Transverse colon (tissue), 4 donors: ENCODE data around the gene PLAAT4. TPM values are rescaled to one million over a fixed set of nuclear protein-coding genes. Genes with fewer than 3 reads are reported as not detected.
A peak's percentile ranks its signal among the peaks of the same experiment; 100 is the strongest.

Experiments used
- DNase-seq: peaks from one replicate; pipeline ENCODE4 v3.0.0-alpha.2; 2019
- H3K27ac ChIP-seq, 4 donors: fragments of 200-600 bp; sonication (generic); 2 replicates each; pipeline ENCODE4 v1.5.1; 2016 to 2018; ENCODE audit warnings: inconsistent platforms in 4 of 4
- H3K27me3 ChIP-seq: fragments of 200-600 bp; sonication (generic); 2 replicates; pipeline ENCODE4 v1.5.1; 2017; ENCODE audit warnings: inconsistent platforms
- H3K36me3 ChIP-seq, 4 donors: fragments of 200-600 bp; sonication (generic); 2 replicates each; pipeline ENCODE4 v1.5.1; 2017 to 2019; ENCODE audit warnings: inconsistent platforms in 4 of 4
- H3K4me1 ChIP-seq, 4 donors: fragments of 200-600 bp; sonication (generic); 2 replicates each; pipeline ENCODE4 v1.5.1; 2017 to 2020; ENCODE audit warnings: inconsistent platforms in 4 of 4
- H3K4me3 ChIP-seq, 4 donors: fragments of 200-600 bp; sonication (generic); 1 replicate in 1 of 4; 2 replicates in 3 of 4; pipeline versions ENCODE4 v1.5.1 to v1.6.1; 2017 to 2019; ENCODE audit warnings: inconsistent platforms in 4 of 4
- H3K9me3 ChIP-seq, 2 donors: fragments of 200-600 bp; sonication (generic); 2 replicates each; pipeline ENCODE4 v1.5.1; 2017 to 2019; ENCODE audit warnings: inconsistent platforms in 2 of 2
- EP300 ChIP-seq: sonication (generic); formaldehyde crosslinking; IDR thresholded peaks from one replicate; pipeline ENCODE4 v1.6.1; 2017; ENCODE audit warnings: antibody characterized with exemption, low read depth
- POLR2A ChIP-seq: fragments of 450-650 bp; IDR thresholded peaks from one replicate; pipeline ENCODE4 v1.6.1; 2016; ENCODE audit warnings: antibody characterized with exemption, mild to moderate bottlenecking, moderate library complexity
- POLR2AphosphoS5 ChIP-seq, 3 donors: sonication (generic); formaldehyde crosslinking; IDR thresholded peaks; one replicate each; pipeline ENCODE4 v1.6.1; 2016; ENCODE audit warnings: antibody characterized with exemption in 3 of 3
- WGBS, 2 donors: methylation state at CpG; one replicate each; pipeline ENCODE4 v1.1.5; 2018; ENCODE audit warnings: low coverage in 1 of 2; 5-methylcytosine and 5-hydroxymethylcytosine counted together
- in situ Hi-C, 4 donors: fragments of 200-750 bp; cut with MboI; loops; one replicate each; pipeline versions ENCODE4 v1.15.0 to v1.15.1; 2017; ENCODE audit warnings: low sequenced_read_pairs in 3 of 4, low pct_ligation_motif_present in 1 of 4, low pct_unique_long_range_greater_than_20kb in 1 of 4
- intact Hi-C: fragments of 100-400 bp; cut with DNase I; formaldehyde crosslinking; loops from one replicate; pipeline ENCODE4 v1.15.1; 2023; ENCODE audit warnings: low total_unique reads
- total RNA-seq, 4 donors: library from RNA; depleted of rRNA; stranded (reverse); fragments of >200 nt; gene quantifications; one replicate each; pipeline ENCODE4 v1.1.0, GENCODE V29; 2016
- TF ChIP-seq, protein P1 (sequence below), 5 experiments: fragments of 200-600 bp in 3 of 5; fragments of 450-650 bp in 2 of 5; sonication (generic) in 3 of 5; IDR thresholded peaks; 1 replicate in 2 of 5; 2 replicates in 3 of 5; pipeline ENCODE4 v1.5.1; 2016 to 2017; ENCODE audit warnings: antibody characterized with exemption in 5 of 5, inconsistent platforms in 3 of 5, mild to moderate bottlenecking in 2 of 5, moderate library complexity in 1 of 5

PLAAT4 gene
- total RNA-seq, 4 donors from 2014 or later: 35.4 to 78.6 (median 40.7) TPM

DNA sequence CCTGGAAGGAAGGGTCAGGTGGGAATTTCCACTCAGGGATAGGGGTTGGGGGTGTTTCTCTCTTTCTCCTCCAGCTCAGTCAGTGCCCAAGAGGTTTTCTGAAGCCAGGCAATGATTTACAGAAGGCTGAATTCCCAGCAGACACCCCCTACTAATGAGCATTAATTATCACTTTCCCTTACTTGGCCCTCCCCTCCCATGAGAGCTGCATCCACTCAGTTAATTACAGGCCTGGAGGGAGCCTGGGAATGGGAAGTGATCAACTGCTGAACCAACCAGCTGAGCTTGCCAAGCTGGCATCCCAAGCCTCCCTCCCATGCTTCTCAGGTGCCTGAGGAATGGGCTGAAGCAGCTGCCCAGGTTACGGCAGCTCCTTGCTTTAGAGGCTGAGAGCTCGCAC, 29.7 kb upstream of the PLAAT4 start:
- intact Hi-C loops: no loop called here
- H3K4me1 ChIP-seq: no peaks in the 10 kb centered on the region
- TF ChIP-seq EP300 (no peak), POLR2AphosphoS5 (IDR thresholded peaks at IDR 0.05) (no peak), POLR2A (no peak)
- TF ChIP-seq, protein P1, sequence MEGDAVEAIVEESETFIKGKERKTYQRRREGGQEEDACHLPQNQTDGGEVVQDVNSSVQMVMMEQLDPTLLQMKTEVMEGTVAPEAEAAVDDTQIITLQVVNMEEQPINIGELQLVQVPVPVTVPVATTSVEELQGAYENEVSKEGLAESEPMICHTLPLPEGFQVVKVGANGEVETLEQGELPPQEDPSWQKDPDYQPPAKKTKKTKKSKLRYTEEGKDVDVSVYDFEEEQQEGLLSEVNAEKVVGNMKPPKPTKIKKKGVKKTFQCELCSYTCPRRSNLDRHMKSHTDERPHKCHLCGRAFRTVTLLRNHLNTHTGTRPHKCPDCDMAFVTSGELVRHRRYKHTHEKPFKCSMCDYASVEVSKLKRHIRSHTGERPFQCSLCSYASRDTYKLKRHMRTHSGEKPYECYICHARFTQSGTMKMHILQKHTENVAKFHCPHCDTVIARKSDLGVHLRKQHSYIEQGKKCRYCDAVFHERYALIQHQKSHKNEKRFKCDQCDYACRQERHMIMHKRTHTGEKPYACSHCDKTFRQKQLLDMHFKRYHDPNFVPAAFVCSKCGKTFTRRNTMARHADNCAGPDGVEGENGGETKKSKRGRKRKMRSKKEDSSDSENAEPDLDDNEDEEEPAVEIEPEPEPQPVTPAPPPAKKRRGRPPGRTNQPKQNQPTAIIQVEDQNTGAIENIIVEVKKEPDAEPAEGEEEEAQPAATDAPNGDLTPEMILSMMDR (IDR thresholded peaks at IDR 0.05): no peak
- H3K9me3 ChIP-seq: no peaks in the 10 kb centered on the region
- H3K27me3 ChIP-seq: no peaks in the 10 kb centered on the region
- H3K27ac ChIP-seq: no peak overlapping the region
- H3K4me3 ChIP-seq: no peak overlapping the region
- no peaks in the 10 kb centered on the region for H3K36me3 ChIP-seq
- DNase-seq: no peak
- in situ Hi-C loops: no loop called here
- WGBS, 2 donors: 95% methylated on average over 2 of the region's 2 CpGs; no CpG with 5 or more reads in 1 of the 2 donors

DNA sequence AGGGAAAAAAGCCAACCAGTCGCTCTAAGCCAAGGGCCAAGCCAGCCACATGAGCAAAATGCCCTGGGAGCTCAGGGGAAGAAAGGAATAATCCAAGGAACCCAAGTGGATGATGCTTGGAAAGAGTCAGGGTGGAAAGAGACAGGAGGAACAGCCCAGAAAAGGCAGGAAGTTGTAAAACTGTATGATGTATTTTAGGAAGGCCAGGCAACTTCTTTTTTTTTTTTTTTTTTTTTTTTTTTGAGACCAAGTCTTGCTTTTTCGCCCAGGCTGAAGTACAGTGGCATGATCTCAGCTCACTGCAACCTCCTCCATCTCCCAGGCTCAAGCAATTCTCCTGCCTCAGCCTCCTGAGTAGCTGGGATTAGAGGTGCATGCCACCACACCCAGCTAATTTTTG, 29.1 kb upstream of the PLAAT4 start:
- H3K36me3 ChIP-seq: no peaks in the 10 kb centered on the region
- H3K4me3 ChIP-seq: no peak overlapping the region
- WGBS, 2 donors: 80 to 100% methylated on average over 1 to 2 of the region's 2 CpGs
- no peaks in the 10 kb centered on the region for H3K4me1 ChIP-seq
- in situ Hi-C loops (no loop called here), intact Hi-C loops (no loop called here)
- TF ChIP-seq, protein P1 (IDR thresholded peaks at IDR 0.05): no peak
- no peak for TF ChIP-seq POLR2A
- no peak for TF ChIP-seq EP300
- no peak for TF ChIP-seq POLR2AphosphoS5 (IDR thresholded peaks at IDR 0.05)
- H3K27me3 ChIP-seq: no peaks in the 10 kb centered on the region
- no peak for DNase-seq
- no peak overlapping the region for H3K27ac ChIP-seq
- no peaks in the 10 kb centered on the region for H3K9me3 ChIP-seq

DNA sequence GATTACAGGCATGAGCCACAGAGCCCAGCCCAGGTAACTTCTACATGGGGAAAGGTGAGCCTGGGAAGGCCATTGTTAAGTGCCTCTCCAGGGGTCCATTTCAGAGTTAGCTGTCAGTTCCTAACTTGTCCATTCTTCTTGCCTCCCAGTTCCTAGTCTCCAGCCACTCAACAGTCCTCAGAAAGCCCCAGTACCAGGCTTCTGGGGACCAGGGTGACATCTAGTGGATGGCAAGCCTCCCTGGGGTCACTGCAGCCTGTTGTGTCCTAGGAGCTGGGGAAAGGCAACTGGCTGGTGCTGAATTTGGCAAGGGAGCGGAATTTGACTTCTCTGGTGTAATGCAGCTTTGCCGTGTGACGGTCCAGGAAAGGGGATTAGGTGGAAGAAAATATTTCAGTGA, 28.6 kb upstream of the PLAAT4 start:
- H3K9me3 ChIP-seq: no peaks in the 10 kb centered on the region
- intact Hi-C loops: no loop called here
- WGBS, 2 donors: 85 to 91% methylated on average over 3 of the region's 3 CpGs

DNA sequence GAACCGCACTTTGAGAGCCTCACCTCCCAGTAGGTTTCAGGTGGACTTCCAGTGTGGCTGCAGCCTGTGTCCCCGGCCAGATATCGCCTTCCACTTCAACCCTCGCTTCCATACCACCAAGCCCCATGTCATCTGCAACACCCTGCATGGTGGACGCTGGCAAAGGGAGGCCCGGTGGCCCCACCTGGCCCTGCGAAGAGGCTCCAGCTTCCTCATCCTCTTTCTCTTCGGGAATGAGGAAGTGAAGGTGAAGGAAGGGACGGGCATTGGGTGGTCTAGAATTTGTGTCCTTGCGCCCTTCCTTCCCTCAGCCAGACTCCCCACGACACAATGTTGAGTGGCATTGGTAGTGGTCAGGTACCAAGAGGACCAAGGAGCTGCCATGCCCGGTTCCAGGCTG, 27.9 kb upstream of the PLAAT4 start:
- WGBS, 2 donors: 90% methylated on average over 12 of the region's 12 CpGs; no CpG with 5 or more reads in 1 of the 2 donors
- H3K4me3 ChIP-seq: no peak overlapping the region
- TF ChIP-seq EP300 (no peak), POLR2A (no peak), POLR2AphosphoS5 (IDR thresholded peaks at IDR 0.05) (no peak)
- TF ChIP-seq, protein P1 (IDR thresholded peaks at IDR 0.05): no peak
- H3K9me3 ChIP-seq: no peaks in the 10 kb centered on the region
- intact Hi-C loops: no loop called here
- H3K27me3 ChIP-seq: no peaks in the 10 kb centered on the region
- in situ Hi-C loops: no loop called here
- H3K4me1 ChIP-seq: no peaks in the 10 kb centered on the region
- no peak overlapping the region for H3K27ac ChIP-seq
- no peaks in the 10 kb centered on the region for H3K36me3 ChIP-seq
- DNase-seq: no peak

More for the DNA sequence above, 28.6 kb upstream of the PLAAT4 start:
- no peak for TF ChIP-seq EP300
- no peak for TF ChIP-seq POLR2A
- TF ChIP-seq, protein P1 (IDR thresholded peaks at IDR 0.05): peak in 2 of 5 experiments; percentile 3 to 12
- no peak for TF ChIP-seq POLR2AphosphoS5 (IDR thresholded peaks at IDR 0.05)
- no peak for DNase-seq
- no peak overlapping the region for H3K4me3 ChIP-seq
- H3K4me1 ChIP-seq: no peaks in the 10 kb centered on the region
- no peak overlapping the region for H3K27ac ChIP-seq
- no peaks in the 10 kb centered on the region for H3K27me3 ChIP-seq
- in situ Hi-C loops: no loop called here
- H3K36me3 ChIP-seq: no peaks in the 10 kb centered on the region
